OCI-M2 (cell line): ENCODE data around the gene HOXA1.

Experiments used
- DNase-seq: peaks from one replicate; lab custom pipeline; 2025; ENCODE audit not compliant: unreplicated experiment; lab: John Stamatoyannopoulos, UW

The HOXA1 gene

DNA sequence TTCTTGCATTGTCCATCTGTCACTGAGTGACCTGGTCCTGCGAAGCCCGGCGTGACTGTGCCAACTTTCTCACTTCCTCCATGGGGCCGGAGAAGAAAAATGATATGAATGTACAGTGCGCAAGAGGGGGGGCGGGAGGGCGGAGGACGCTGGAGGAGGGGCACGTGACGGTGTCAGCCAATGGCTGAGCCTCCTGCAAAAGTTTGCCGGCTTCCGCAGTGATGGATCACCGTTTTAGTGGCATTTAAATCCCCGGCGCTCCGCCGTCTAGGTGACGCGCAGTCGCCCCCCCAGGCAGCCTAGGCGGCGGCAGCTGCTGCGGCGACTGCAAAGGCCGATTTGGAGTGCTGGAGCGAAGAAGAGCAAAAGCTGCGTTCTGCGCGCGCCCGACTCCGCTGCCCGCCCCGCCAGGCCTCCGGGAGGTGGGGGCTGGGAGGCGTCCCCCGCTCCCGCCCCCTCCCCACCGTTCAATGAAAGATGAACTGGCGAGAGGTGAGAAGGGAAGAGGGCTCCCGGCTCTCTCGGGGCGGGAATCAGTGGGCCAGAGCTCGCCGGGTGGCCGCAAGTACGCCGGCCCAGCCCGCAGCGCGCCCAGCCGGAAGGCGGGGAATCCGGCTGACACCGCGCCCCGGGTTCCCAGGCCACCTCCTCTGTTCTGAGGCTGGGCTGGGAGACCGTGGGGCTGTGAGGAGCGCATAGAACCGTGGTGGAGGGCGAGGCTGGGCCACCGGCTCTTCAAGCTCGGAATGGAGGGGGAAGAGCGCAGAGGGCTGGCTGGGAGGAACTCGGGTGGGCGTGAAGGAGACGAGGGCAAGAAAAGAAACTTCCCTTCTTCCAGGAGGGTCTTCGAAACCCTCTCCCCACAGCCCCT lies at the start of gene HOXA1:
Gene HOXA1, minus strand, starts transcription at position 104 of the 871 bp plus-strand sequence. Its CDS starts 88 bp downstream, at position 16.
- DNase-seq = peak; percentile 21

GRCh38 chr7:27145165-27145913 lies 49.5 kb upstream of the HOXA1 start:
- DNase-seq = no peak

- DNase-seq = no peak
Observed at GRCh38 chr7:27144781-27145164, 49.0 kb upstream of the HOXA1 start.

DNA sequence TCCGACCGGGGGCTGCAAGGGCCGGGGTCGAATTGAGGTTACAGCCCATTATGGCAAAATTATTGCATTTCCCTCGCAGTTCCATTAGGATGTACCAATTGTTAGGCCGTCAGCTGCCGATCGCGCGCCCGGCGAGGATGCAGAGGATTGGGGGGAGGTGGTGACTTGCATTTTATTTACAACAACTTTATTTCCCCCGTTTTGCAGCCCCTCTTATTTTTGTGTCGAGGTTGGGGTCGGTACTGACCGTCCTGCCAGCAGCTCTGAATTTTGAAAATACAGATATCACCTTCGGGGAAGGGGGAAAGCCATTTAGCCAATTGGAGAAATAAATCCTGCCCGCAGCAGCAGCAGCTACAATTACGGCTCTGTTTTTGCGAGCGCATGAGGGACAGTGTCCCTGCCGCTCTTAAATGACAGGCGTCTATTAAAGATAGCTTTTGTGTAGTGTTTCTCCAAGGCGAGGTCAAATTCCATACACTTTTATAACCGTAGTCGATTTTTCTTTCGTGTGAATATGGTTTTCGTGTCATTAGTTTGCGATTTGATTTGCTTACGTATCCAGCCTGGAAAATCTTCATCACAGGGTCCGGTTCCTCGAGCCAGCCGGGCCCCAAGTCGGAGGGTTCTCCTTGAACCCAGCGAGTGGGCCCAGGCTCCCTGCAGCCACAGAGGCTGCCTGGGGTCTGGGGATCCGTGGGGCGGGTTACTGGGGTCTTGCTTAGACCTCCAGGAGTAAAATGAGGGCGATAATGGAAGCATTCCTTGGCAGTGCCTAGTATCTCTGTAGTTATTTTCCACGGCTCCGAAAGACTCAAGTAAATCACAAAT lies 48.4 kb upstream of the HOXA1 start:
- no peak for DNase-seq

DNA sequence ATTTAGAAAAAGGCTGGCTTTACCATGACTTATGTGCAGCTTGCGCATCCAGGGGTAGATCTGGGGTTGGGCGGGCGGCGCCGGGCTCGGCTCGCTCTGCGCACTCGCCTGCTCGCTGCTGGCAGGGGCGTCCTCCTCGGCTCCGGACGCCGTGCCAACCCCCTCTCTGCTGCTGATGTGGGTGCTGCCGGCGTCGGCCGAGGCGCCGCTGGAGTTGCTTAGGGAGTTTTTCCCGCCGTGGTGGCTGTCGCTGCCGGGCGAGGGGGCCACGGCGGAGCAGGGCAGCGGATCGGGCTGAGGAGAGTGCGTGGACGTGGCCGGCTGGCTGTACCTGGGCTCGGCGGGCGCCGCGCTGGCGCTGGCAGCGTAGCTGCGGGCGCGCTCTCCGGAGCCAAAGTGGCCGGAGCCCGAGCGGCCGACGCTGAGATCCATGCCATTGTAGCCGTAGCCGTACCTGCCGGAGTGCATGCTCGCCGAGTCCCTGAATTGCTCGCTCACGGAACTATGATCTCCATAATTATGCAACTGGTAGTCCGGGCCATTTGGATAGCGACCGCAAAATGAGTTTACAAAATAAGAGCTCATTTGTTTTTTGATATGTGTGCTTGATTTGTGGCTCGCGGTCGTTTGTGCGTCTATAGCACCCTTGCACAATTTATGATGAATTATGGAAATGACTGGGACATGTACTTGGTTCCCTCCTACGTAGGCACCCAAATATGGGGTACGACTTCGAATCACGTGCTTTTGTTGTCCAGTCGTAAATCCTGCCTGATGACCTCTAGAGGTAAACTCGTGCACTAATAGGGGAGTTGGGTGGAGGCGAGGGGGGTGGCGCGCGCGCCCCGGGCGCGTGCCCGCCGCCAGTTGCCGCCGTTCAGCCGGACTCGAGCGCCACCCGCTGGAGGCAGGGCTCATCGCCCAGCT lies 47.5 kb upstream of the HOXA1 start, which contains the start of gene HOXA5:
Gene HOXA5, minus strand, starts transcription at position 659 of the 927 bp plus-strand sequence. Its CDS starts 74 bp downstream, at position 585.
- no peak for DNase-seq

DNA sequence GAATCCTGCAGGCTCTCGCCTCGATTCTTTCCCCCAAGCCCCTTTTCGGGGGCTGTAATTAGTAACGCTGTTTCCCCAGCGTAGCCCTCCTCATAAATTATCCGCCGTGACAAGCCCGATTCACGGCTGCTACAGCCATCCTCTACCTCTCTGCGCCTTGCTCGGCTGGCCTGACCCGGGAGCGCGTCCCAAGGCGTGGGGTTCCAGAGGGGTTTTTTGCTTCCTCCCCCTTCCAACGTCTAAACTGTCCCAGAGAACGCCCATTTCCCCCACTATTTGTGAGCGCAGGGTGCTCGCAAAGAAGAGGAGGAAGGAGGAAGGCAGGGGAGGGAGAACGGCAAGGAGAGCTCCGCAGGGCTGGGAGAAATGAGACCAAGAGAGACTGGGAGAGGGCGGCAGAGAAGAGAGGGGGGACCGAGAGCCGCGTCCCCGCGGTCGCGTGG lies 46.8 kb upstream of the HOXA1 start:
- DNase-seq = no peak

- no peak for DNase-seq
Observed at GRCh38 chr7:27141923-27142579, 46.3 kb upstream of the HOXA1 start.

GRCh38 chr7:27141137-27141922 lies 45.5 kb upstream of the HOXA1 start:
- no peak for DNase-seq

DNA sequence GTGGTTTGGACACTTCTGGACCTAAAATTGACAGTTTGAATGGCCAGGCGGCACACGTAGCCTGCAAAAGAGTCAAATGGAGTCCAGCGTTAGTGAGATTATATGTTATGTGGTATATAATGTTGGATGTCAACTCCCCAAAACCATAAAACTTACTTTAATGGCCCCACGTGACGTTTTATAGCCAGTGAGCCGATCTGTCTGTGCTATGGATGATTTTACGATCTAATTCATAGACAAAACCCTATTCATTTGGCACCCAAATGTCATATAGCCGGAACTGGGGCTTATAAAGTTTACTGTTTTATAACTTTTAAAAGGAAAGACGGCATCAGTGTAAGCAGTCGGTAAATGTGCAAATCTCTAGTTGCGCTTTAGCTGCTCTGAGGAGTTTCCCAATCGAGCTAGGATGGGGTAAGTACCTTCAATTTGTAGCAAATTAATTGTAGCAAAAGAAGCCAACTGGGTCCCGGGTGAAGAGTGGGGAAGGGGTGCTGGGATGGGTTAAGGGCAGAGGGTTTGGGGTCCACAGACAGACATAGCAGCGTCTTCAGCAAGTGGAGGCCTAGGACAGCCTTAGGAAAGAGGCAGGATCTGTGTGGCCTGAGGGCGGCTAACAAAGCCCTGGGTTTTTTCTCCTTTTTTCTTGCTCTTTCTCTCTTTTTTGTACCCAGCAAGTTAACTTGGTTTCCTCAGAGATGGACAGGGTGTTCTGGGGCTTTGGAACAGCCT lies 44.5 kb upstream of the HOXA1 start:
- DNase-seq = no peak

DNA sequence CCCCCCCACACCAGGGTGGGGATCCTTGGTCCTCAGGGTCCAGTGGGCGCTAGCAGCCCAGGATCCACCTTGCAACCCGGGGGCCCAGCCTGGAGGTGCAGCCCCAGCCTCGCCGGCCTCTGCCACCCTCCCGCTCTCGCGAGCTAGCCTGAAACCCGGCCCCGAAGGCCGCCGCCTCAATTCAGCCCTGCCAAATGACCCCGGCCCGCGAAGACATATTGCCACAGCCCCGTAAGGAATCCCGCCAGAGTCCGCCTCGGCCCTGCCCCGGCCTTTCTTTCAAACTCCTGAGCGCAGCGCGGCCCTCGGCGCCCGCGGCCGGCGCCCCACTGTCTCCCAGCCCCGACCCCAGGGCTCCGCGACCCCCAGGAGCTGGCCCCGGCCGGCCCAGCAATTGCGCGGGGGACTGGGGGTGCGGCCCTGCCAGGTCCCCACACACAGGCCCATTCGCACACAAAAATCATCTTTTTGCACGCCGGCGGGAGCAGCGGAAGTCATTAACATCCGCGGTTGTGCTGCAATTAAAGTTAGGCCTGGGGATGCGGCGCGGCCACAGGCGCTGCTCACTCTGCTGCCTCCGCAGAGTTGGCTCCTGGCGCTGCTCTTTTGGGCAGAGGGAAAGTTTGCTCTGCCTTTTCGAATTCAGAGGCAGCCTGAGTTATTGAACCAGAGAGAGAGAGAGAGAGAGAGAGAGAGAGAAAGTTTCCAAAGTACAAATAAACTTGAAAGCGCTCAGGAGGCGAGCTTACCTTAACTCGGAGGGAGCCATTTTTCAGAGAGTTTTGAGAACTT lies 43.7 kb upstream of the HOXA1 start:
- no peak for DNase-seq

- no peak for DNase-seq
Observed at GRCh38 chr7:27138985-27139333, 43.2 kb upstream of the HOXA1 start.

GRCh38 chr7:27138472-27138871 lies 42.7 kb upstream of the HOXA1 start:
- no peak for DNase-seq

GRCh38 chr7:27137640-27138315 lies 42.0 kb upstream of the HOXA1 start:
- DNase-seq = no peak

DNA sequence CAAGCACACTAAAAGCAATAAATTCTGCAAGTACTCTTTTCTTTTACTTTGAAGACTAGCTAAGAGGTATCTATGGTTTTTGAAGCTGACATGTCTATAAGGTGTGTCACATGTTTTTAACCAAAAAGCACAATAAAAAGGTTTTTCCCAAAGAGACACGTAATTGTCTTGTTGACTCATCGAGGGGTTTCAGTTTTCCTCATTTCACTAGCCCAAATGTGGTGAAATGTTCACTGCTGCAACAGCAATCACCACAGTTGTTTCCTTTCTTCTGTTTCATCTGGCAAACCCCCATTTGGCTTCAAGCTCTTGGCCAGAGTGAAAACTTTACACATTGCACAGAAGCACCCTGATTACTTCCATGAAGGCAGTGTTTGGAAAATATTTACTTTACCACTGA lies 38.6 kb upstream of the HOXA1 start:
- no peak for DNase-seq

- DNase-seq = no peak
Observed at GRCh38 chr7:27133409-27134231, 37.8 kb upstream of the HOXA1 start.

- DNase-seq = no peak
Observed at GRCh38 chr7:27132978-27133377, 37.2 kb upstream of the HOXA1 start.
